ENCODE results near the gene TRIM9. TPM values are rescaled to one million over a fixed set of nuclear protein-coding genes. Genes with fewer than 3 reads are reported as not detected.
A peak's percentile ranks its signal among the peaks of the same experiment; 100 is the strongest.

TRIM9 gene
- total and polyA plus RNA-seq, 9 donors = 0.36 to 8.7 (median 1.7) TPM

DNA sequence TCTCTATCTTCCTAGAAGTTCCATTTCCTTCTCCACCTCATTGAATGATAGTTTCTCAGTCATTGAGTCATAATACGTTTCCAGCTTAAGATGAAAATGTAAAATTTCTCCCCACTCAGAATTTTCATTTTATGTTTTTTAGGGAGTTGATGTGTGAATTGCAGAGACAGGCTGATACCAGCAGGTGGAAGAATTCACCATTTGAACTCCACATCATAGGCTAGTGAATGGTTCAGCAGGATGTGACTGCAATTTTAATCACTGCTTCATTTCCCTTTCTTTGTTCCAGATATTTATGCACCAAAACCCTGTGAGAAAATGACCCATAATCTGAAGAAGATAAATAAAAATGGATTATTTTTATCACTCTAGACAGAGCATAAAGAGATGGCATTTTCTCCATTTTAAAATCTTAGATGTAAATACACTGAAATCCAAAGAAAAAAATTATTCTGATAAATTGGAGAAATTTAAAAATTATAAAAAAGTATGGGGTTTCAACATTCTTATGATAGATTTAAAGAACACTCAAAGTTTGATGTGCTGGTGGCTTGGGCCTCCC, 140.0 kb downstream of the TRIM9 start:
- Histone ChIP-seq H3K4me1 (ENCODE audit: insufficient read depth) (no peaks in the 10 kb centered on the region), H3K27me3 (no peaks in the 10 kb centered on the region), H3K4me3 (no peak overlapping the region), H3K9me3 (no peaks in the 10 kb centered on the region), H3K27ac (no peak overlapping the region), H3K36me3 (no peaks in the 10 kb centered on the region)
- 17 to 21% (median 20%) methylated on average over 1 of the region's 1 CpG for WGBS, 3 donors
- intact Hi-C loops (cut with DNase I) = loop anchor here in 3 of 4 donors (5.0 to 10.0 kb wide), 3 partner anchors 260 to 270 kb away; no protein-coding TSS in a partner anchor
- TF ChIP-seq POLR2A (IDR thresholded peaks at IDR 0.05) = no peak
- TF ChIP-seq, protein P1, sequence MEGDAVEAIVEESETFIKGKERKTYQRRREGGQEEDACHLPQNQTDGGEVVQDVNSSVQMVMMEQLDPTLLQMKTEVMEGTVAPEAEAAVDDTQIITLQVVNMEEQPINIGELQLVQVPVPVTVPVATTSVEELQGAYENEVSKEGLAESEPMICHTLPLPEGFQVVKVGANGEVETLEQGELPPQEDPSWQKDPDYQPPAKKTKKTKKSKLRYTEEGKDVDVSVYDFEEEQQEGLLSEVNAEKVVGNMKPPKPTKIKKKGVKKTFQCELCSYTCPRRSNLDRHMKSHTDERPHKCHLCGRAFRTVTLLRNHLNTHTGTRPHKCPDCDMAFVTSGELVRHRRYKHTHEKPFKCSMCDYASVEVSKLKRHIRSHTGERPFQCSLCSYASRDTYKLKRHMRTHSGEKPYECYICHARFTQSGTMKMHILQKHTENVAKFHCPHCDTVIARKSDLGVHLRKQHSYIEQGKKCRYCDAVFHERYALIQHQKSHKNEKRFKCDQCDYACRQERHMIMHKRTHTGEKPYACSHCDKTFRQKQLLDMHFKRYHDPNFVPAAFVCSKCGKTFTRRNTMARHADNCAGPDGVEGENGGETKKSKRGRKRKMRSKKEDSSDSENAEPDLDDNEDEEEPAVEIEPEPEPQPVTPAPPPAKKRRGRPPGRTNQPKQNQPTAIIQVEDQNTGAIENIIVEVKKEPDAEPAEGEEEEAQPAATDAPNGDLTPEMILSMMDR (IDR thresholded peaks at IDR 0.05) = peak in 2 of 3 donors; percentile 51 to 60
- DNase-seq = no peak

DNA sequence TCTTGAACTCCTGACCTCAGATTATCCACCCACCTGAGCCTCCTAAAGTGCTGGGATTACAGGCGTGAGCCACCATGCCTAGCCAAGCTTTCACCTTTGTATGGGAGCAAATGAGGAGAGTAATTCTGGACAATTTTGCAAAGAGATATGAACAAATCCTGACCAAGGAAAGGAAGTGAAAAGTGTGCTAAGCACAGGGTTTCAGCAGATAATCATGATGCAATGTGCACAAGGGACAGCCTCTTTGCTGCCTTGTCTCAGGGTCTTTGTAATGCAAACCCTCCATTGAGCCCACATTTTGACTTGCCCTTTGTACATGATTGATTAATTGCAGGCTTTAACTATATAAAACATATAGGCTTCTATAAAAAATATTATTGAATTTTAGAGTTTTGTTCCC, 141.4 kb downstream of the TRIM9 start:
- DNase-seq = no peak
- intact Hi-C loops (cut with DNase I) = loop anchor here in 3 of 4 donors (5.0 to 10.0 kb wide), 3 partner anchors 261 to 271 kb away; no protein-coding TSS in a partner anchor
- Histone ChIP-seq H3K4me3 (no peak overlapping the region), H3K4me1 (ENCODE audit: insufficient read depth) (no peaks in the 10 kb centered on the region), H3K9me3 (no peaks in the 10 kb centered on the region), H3K27ac (no peak overlapping the region), H3K27me3 (no peaks in the 10 kb centered on the region), H3K36me3 (no peaks in the 10 kb centered on the region)
- WGBS, 3 donors = 83 to 95% (median 93%) methylated on average over 1 of the region's 1 CpG
- TF ChIP-seq POLR2A (IDR thresholded peaks at IDR 0.05) = no peak

DNA sequence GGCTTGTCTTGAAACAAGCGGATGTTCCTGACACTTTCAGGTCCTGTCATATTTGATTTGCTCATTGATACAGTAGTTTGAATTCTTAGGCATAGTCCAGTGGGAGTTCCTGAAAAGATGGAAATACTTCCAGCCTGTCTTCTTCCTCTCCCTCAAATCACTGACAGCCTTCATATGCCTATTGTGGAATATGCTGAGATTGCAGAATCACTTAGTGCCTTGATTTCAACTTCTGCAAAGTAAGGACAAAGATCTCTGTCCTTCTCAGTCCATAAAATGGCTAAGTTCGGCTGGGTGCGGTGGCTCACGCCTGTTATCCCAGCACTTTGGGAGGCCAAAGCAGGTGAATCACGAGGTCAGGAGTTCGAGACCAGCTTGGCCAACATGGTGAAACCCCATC, 143.9 kb downstream of the TRIM9 start:
- Histone ChIP-seq H3K4me1 (ENCODE audit: insufficient read depth) (no peaks in the 10 kb centered on the region), H3K27ac (no peak overlapping the region), H3K9me3 (no peaks in the 10 kb centered on the region), H3K27me3 (no peaks in the 10 kb centered on the region), H3K36me3 (no peaks in the 10 kb centered on the region), H3K4me3 (no peak overlapping the region)
- intact Hi-C loops (cut with DNase I) = loop anchor here in 3 of 4 donors (5.0 to 10.0 kb wide), 3 partner anchors 264 to 274 kb away; no protein-coding TSS in a partner anchor
- TF ChIP-seq EP300 (IDR thresholded peaks at IDR 0.05) = no peak
- TF ChIP-seq, protein P1 (IDR thresholded peaks at IDR 0.05) = no peak
- TF ChIP-seq POLR2A (IDR thresholded peaks at IDR 0.05) = no peak
- 95 to 96% (median 96%) methylated on average over 6 of the region's 6 CpGs for WGBS, 3 donors
- no peak for DNase-seq

DNA sequence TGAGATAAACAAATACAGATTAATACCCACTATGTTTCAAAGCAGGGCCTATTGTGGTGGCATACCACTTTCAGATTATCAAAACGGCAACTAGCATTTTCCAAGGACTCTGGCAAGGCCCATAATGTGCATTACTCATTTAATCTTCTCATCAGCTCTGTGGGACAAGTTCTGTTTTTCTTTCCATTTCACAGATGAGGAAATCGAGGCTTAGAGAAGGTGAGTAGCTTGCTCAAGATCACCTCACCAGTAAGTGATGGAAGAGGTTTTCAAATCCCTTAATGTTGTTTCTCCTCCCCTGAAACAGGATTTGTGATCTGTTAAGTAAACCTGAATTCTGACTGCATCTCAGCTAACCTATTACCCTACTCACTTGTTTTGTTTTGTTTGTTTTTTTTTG, 146.7 kb downstream of the TRIM9 start:
- no peak overlapping the region for H3K4me3 ChIP-seq
- no peaks in the 10 kb centered on the region for H3K9me3 ChIP-seq
- no peaks in the 10 kb centered on the region for H3K36me3 ChIP-seq
- no peak overlapping the region for H3K27ac ChIP-seq
- H3K4me1 ChIP-seq (ENCODE audit: insufficient read depth) = peaks cover 1% of the 10 kb centered on the region
- intact Hi-C loops (cut with DNase I) = no loop called here
- no peak for DNase-seq
- WGBS, 3 donors = 87 to 91% (median 90%) methylated on average over 2 of the region's 2 CpGs
- no peaks in the 10 kb centered on the region for H3K27me3 ChIP-seq
- TF ChIP-seq, protein P1 (IDR thresholded peaks at IDR 0.05) = no peak
- no peak for TF ChIP-seq EP300 (IDR thresholded peaks at IDR 0.05)

DNA sequence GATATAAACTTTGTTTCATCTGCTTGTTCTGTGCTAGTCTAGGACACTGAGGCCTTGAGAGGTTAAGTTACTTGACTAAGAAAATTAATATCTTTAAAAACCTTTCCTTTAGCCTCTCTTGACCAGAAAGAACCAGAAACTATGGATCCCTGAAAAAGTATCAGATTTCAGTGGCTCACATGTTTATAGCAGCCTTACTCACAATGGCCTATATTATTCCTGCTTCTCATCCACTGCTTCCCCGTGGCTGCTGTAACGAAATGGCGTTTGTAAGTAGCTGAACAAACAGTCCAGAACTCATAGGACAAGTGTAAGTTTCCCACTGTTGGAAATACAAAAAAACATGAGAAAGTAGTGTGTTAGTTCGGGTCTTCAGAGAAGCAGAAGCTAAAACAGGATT, 147.5 kb downstream of the TRIM9 start:
- H3K4me1 ChIP-seq (ENCODE audit: insufficient read depth) = peaks cover 3% of the 10 kb centered on the region
- TF ChIP-seq EP300 (IDR thresholded peaks at IDR 0.05) = no peak
- no peak for TF ChIP-seq POLR2A (IDR thresholded peaks at IDR 0.05)
- TF ChIP-seq, protein P1 (IDR thresholded peaks at IDR 0.05) = no peak
- intact Hi-C loops (cut with DNase I) = no loop called here
- H3K4me3 ChIP-seq = no peak overlapping the region
- 56 to 65% (median 63%) methylated on average over 4 of the region's 4 CpGs for WGBS, 3 donors
- no peaks in the 10 kb centered on the region for H3K27me3 ChIP-seq
- H3K9me3 ChIP-seq = no peaks in the 10 kb centered on the region
- no peaks in the 10 kb centered on the region for H3K36me3 ChIP-seq
- H3K27ac ChIP-seq = no peak overlapping the region
- no peak for DNase-seq

Measured in ovary (tissue), 9 donors.